GM23338 (cell line): ENCODE data around the gene ARL9. TPM values are rescaled to one million over a fixed set of nuclear protein-coding genes. Genes with fewer than 3 reads are reported as not detected.

ENCODE experiments used
- ATAC-seq: fragments of 200-7000 bp; cut with Tn5 transposase; 3 replicates; pipeline ENCODE4 v1.9.1; 2020
- DNase-seq: peaks from one replicate; pipeline ENCODE4 v3.0.0-alpha.2; 2015; ENCODE audit warnings: low spot score
- H2AFZ ChIP-seq: fragments of 200-600 bp; sonication (generic); 2 replicates; pipeline ENCODE4 v1.8.0; 2016; ENCODE audit warnings: antibody characterized with exemption, mild to moderate bottlenecking, moderate library complexity
- H3F3A ChIP-seq: fragments of 200-600 bp; sonication (generic); replicated peaks from 2 replicates; pipeline ENCODE4 v1.8.0; 2017; ENCODE audit warnings: antibody characterized with exemption, mixed run types, low read depth
- H3K27ac ChIP-seq: fragments of 200-600 bp; sonication (generic); 2 replicates; pipeline ENCODE4 v1.6.1; 2016; ENCODE audit warnings: low read depth
- H3K27me3 ChIP-seq: fragments of 200-600 bp; sonication (generic); 2 replicates; pipeline ENCODE4 v1.8.0; 2016; ENCODE audit warnings: mild to moderate bottlenecking, mixed run types, moderate library complexity; ENCODE audit not compliant: insufficient read depth
- H3K36me3 ChIP-seq: fragments of 200-600 bp; sonication (generic); 2 replicates; pipeline ENCODE4 v1.8.0; 2016; ENCODE audit warnings: mild to moderate bottlenecking; ENCODE audit not compliant: insufficient read depth
- H3K4me1 ChIP-seq: fragments of 200-600 bp; sonication (generic); 2 replicates; pipeline ENCODE4 v1.8.0; 2016; ENCODE audit warnings: mild to moderate bottlenecking, moderate library complexity; ENCODE audit not compliant: insufficient read depth
- H3K4me2 ChIP-seq: fragments of 200-600 bp; sonication (generic); 2 replicates; pipeline ENCODE4 v1.7.1; 2017; ENCODE audit warnings: mixed run types
- H3K4me3 ChIP-seq: fragments of 200-600 bp; sonication (generic); 2 replicates; pipeline ENCODE4 v1.6.1; 2016; ENCODE audit warnings: mixed run types
- H3K79me2 ChIP-seq: fragments of 200-600 bp; sonication (generic); replicated peaks from 2 replicates; pipeline ENCODE4 v1.8.0; 2017; ENCODE audit warnings: mild to moderate bottlenecking; ENCODE audit not compliant: insufficient read depth
- H3K9me2 ChIP-seq: fragments of 200-600 bp; sonication (generic); 2 replicates; pipeline ENCODE4 v1.8.0; 2017; ENCODE audit not compliant: insufficient read depth
- H4K20me1 ChIP-seq: fragments of 200-600 bp; sonication (generic); replicated peaks from 2 replicates; pipeline ENCODE4 v1.8.0; 2017; ENCODE audit warnings: mild to moderate bottlenecking; ENCODE audit not compliant: insufficient read depth
- H3K27ac Mint-ChIP-seq: 2 replicates; pipeline ENCODE4 v1.8.0; 2020; ENCODE audit warnings: inconsistent platforms, mild to moderate bottlenecking, moderate library complexity, mixed read lengths
- H3K27me3 Mint-ChIP-seq: 3 replicates; pipeline ENCODE4 v1.8.0; 2022; ENCODE audit warnings: low read depth, mild to moderate bottlenecking, moderate library complexity, mixed read lengths, inconsistent platforms; ENCODE audit not compliant: insufficient read depth, poor library complexity
- H3K36me3 Mint-ChIP-seq: 3 replicates; pipeline ENCODE4 v1.8.0; 2021; ENCODE audit warnings: low read depth, mild to moderate bottlenecking, inconsistent platforms, moderate library complexity, mixed read lengths
- H3K4me1 Mint-ChIP-seq: 3 replicates; pipeline ENCODE4 v1.8.0; 2020; ENCODE audit warnings: mild to moderate bottlenecking, inconsistent platforms, mixed read lengths
- H3K4me3 Mint-ChIP-seq: 3 replicates; pipeline ENCODE4 v1.8.0; 2021; ENCODE audit warnings: moderate library complexity, mild to moderate bottlenecking, inconsistent platforms, mixed read lengths
- H3K9me3 Mint-ChIP-seq: 3 replicates; pipeline ENCODE4 v1.8.0; 2020; ENCODE audit warnings: moderate library complexity, mild to moderate bottlenecking, inconsistent platforms, mixed read lengths
- CREB1 ChIP-seq: fragments of 250-450 bp; sonication (Bioruptor Pico); IDR thresholded peaks from 2 replicates; pipeline ENCODE4 v1.5.0; 2020; ENCODE audit warnings: low read depth, mild to moderate bottlenecking, moderate library complexity
- CTCF ChIP-seq, 2 experiments: fragments of 200-600 bp in 1 of 2; sonication (generic) in 1 of 2; conservative IDR thresholded peaks; 2 replicates each; pipeline versions ENCODE4 v1.5.1 to v1.6.1; 2016 to 2017; ENCODE audit warnings: antibody characterized with exemption in 2 of 2, low read depth in 2 of 2, mild to moderate bottlenecking in 2 of 2, moderate library complexity in 1 of 2
- ETS1 ChIP-seq: IDR thresholded peaks from 2 replicates; pipeline ENCODE4 v1.6.1; 2016; ENCODE audit warnings: antibody characterized with exemption
- EZH2 ChIP-seq: fragments of 200-600 bp; sonication (generic); IDR thresholded peaks from one replicate; pipeline ENCODE4 v1.8.0; 2017; ENCODE audit warnings: antibody characterized with exemption, mild to moderate bottlenecking, low read depth; ENCODE audit not compliant: unreplicated experiment
- EZH2phosphoT487 ChIP-seq: fragments of 200-600 bp; sonication (generic); IDR thresholded peaks from one replicate; pipeline ENCODE4 v1.8.1; 2018; ENCODE audit warnings: antibody characterized with exemption; ENCODE audit not compliant: unreplicated experiment
- JUNB ChIP-seq: IDR thresholded peaks from one replicate; pipeline ENCODE4 v1.6.1; 2016; ENCODE audit warnings: antibody characterized with exemption; ENCODE audit not compliant: unreplicated experiment
- NANOG ChIP-seq: IDR thresholded peaks from 2 replicates; pipeline ENCODE4 v1.6.1; 2016; ENCODE audit warnings: antibody characterized with exemption, borderline replicate concordance
- POLR2AphosphoS5 ChIP-seq: IDR thresholded peaks from 2 replicates; pipeline ENCODE4 v1.6.1; 2016; ENCODE audit warnings: antibody characterized with exemption, low read depth
- REST ChIP-seq: IDR thresholded peaks from one replicate; pipeline ENCODE4 v1.6.1; 2018; ENCODE audit warnings: antibody characterized with exemption; ENCODE audit not compliant: unreplicated experiment
- STAT1 ChIP-seq: IDR thresholded peaks from one replicate; pipeline ENCODE4 v1.6.1; 2016; ENCODE audit warnings: antibody characterized with exemption; ENCODE audit not compliant: unreplicated experiment
- ZNF114 ChIP-seq: fragments of 250-450 bp; sonication (Bioruptor Pico); IDR thresholded peaks from 2 replicates; pipeline ENCODE4 v1.5.0; 2020; ENCODE audit warnings: mild to moderate bottlenecking, moderate library complexity
- ZNF331 ChIP-seq: fragments of 250-450 bp; sonication (Bioruptor Pico); IDR thresholded peaks from 2 replicates; pipeline ENCODE4 v1.5.0; 2020; ENCODE audit warnings: low read depth, mild to moderate bottlenecking, moderate library complexity
- ZNF462 ChIP-seq: fragments of 250-450 bp; sonication (Bioruptor Pico); IDR thresholded peaks from 2 replicates; pipeline ENCODE4 v1.5.0; 2020; ENCODE audit warnings: mild to moderate bottlenecking, moderate library complexity
- polyA plus RNA-seq: library from polyadenylated mRNA; unstranded; fragments of >200 nt; fragmentation: Nextera tagmentation; extraction: Ambion mirVana; gene quantifications from 2 replicates; pipeline ENCODE4 v1.2.1, GENCODE V29; 2016
- total RNA-seq: library from RNA; depleted of rRNA; stranded (reverse); fragments of >200 nt; shearing (Covaris generic); gene quantifications from 2 replicates; pipeline ENCODE4 v1.2.3, GENCODE V29; 2014

ARL9 gene
- total and polyA plus RNA-seq, 2 experiments from 2014 or later = 0.37 TPM; not detected in 1

GRCh38 chr4:56531823-56532222 lies 26.2 kb downstream of the ARL9 start:
- Histone ChIP-seq H3K36me3 (no peaks in the 10 kb centered on the region), H2AFZ (no peak overlapping the region), H3K4me3 (no peak overlapping the region), H3K79me2 (no peaks in the 10 kb centered on the region), H4K20me1 (peaks cover 4% of the 10 kb centered on the region; the same call in 1 of the 2 replicates), H3K4me2 (no peak overlapping the region), H3K27ac (no peak overlapping the region), H3K9me2 (no peaks in the 10 kb centered on the region), H3F3A (no peaks in the 10 kb centered on the region), H3K4me1 (0 out of 2 replicates have a peak, but pooled peaks cover 5% of the 10 kb centered on the region), H3K27me3 (peaks cover 55% of the 10 kb centered on the region)
- Mint-ChIP-seq H3K4me1 (no peaks in the 10 kb centered on the region; the same call in 2 of the 3 replicates), H3K36me3 (no peaks in the 10 kb centered on the region), H3K27me3 (peaks cover 3% of the 10 kb centered on the region), H3K9me3 (no peaks in the 10 kb centered on the region), H3K27ac (no peak overlapping the region), H3K4me3 (no peak overlapping the region)
- TF ChIP-seq EZH2 (no peak), ETS1 (no peak), CTCF (conservative IDR thresholded peaks at IDR 0.05; ENCODE audit: low read depth in 2 of 2) (no peak), JUNB (no peak), NANOG (no peak), ZNF114 (no peak), CREB1 (CRISPR knock-in tag) (no peak), EZH2phosphoT487 (no peak), REST (no peak), STAT1 (no peak), ZNF462 (CRISPR knock-in tag) (no peak), ZNF331 (CRISPR knock-in tag) (no peak), POLR2AphosphoS5 (no peak)
- DNase-seq (no peak), ATAC-seq (no peak)
